ENCODE measurements around the gene RBM47.

RBM47 gene

DNA sequence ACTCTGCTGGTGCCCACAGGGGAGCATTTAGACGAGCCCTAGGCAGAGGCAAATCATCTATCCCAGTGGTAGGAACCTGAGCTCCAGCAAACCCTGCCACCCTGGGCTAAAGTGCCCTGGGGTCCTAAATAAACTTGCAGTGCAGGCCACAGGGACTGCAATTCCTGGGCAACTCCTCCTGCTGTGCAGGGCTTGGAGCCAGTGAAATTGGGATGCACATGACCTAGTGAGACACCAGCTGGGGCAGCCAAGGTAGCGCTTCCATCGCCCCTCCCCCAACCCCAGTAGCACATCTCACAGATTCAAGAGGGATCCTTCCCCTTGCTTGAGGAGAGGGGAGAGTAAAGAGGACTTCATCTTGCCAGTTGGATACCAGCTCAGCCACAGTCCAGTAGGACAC, 250.4 kb downstream of the RBM47 start:
- in situ Hi-C loops (cut with MboI; ENCODE audit: low sequenced_read_pairs) = no loop called here

DNA sequence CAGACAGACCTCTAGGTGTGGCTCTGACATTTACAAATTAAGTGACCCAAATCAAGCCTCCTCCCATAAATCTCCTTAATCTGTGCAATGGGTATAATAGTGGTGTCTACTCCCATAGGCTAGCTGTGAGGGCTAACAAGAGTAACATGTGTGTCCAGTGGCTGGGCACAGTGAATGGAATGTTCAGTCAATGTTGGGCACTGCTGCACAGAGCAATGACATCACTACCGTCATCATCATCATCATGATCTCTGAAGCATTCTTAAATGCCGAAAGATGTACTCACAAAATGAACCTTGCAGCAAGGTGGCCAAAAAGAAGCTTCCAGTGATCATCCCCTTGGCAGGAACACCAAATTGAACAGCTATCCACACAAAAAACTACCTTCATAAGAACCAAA, 251.0 kb downstream of the RBM47 start:
- in situ Hi-C loops (cut with MboI; ENCODE audit: low sequenced_read_pairs) = no loop called here

DNA sequence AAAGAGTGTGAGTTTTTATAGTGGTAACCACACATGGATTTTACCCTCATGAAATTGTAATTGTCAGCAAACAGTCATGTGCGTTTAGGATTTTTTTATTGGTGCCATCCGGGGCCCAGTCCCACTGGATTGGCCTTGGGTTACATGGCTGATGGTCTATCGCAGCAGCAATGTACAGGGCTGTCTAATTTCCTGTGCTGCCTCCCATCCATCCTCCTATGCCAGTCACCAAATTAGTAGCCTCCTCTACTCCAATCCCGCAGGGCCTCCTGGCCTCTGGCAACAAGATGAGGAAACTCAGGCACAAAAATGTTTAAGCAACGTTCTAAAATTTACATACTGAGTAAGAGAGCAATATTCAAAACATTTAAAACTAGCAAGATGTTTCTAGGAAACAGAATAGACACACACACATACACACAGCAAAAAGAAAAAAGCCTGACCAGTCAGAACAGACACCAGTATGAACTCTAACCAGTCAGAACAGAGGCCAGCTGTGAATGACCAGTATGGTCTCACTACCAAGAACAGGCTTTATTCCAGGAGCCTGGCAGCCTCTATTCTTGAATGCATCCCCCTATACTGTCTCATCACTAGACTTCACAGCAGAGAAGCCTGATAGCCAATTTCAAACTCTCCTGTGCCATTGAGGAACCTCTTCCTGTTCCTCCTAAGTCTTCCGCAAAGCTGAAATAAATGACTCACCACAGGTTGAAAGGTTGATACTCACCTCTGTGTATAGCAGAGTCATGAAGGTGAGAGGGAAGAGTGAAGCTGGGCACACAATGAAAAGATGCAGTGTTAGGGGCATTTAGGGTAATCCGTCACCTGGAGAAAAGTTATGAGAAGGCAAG, 251.9 kb downstream of the RBM47 start:
- in situ Hi-C loops (cut with MboI; ENCODE audit: low sequenced_read_pairs) = no loop called here

DNA sequence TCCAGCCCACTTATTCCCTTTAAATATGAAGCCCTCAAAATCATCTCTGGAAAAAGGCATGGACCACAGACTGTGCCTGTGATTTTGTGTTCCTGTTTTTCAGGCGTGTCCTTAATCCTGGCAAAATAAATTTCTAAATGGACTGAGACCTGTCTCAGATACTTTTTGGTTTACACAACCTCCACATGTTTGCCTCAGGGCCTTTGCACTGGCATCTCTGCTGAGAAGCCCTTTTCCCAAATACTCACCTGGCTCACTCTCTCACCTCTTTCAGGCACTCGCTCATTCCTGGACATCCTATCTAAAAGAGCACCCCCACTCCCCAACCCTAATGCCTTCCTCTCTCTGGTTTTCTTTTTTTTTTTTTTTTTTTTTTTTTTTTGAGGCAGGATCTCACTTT, 254.0 kb downstream of the RBM47 start:
- in situ Hi-C loops (cut with MboI; ENCODE audit: low sequenced_read_pairs) = no loop called here

DNA sequence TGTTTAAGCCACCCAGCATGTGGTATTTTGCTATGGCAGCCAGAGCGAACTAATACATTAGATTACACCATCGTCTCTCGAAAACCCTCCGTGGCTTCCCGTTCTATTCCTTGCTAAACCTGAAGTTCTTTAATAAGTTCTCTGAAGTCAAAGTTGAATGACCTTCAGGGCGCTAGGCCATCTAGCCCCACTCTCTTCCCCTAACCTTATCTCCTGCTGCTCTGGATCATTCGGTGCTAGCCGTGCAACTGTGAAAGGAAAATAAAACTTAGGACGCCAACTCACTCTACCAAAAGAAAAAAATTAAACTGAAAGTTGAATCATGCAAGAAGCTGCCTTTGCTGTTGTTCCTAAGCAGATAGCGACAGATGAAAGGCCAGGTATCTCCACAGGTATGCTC, 254.6 kb downstream of the RBM47 start:
- in situ Hi-C loops (cut with MboI; ENCODE audit: low sequenced_read_pairs) = no loop called here

DNA sequence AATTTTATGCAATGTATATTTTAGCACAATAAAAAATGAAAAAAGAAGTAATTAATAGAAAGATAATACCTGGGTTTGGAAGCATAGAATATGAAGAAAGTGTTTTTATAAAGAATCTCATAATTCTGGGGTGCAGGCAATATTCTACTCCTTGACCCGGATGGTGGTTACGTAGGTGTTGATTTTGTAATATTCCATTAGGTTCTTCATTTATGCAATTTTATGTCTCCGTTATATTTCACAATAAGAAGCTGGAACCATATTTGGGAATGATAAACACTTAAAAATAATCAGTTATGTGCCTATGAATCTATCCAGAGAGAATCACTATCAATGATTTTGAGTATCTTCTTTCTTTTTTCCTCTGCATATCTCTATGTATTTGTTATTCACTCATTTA, 256.0 kb downstream of the RBM47 start:
- in situ Hi-C loops (cut with MboI; ENCODE audit: low sequenced_read_pairs) = no loop called here

All from HL-60/S4 (cell line).